Ureter (tissue), 1 donor: ENCODE results near the gene CAMKK2. TPM values are rescaled to one million over a fixed set of nuclear protein-coding genes. Genes with fewer than 3 reads are reported as not detected.
"Not testable (repeated sequence)": the region's sequence is repeated elsewhere in the genome, so short reads cannot be mapped to it uniquely, and the experiment has no call there.

Experiments used
- DNase-seq: peaks from one replicate; pipeline ENCODE4 v3.0.0-alpha.2; 2020; ENCODE audit warnings: low spot score
- total RNA-seq: library from RNA; stranded (reverse); gene quantifications from one replicate; pipeline ENCODE4 v1.2.4, GENCODE V29; 2023
- donor health status: DM: yes; HTN: yes; CAD: no.

CAMKK2 gene
- total RNA-seq, 1 donor from 2014 or later: 38.8 TPM

DNA sequence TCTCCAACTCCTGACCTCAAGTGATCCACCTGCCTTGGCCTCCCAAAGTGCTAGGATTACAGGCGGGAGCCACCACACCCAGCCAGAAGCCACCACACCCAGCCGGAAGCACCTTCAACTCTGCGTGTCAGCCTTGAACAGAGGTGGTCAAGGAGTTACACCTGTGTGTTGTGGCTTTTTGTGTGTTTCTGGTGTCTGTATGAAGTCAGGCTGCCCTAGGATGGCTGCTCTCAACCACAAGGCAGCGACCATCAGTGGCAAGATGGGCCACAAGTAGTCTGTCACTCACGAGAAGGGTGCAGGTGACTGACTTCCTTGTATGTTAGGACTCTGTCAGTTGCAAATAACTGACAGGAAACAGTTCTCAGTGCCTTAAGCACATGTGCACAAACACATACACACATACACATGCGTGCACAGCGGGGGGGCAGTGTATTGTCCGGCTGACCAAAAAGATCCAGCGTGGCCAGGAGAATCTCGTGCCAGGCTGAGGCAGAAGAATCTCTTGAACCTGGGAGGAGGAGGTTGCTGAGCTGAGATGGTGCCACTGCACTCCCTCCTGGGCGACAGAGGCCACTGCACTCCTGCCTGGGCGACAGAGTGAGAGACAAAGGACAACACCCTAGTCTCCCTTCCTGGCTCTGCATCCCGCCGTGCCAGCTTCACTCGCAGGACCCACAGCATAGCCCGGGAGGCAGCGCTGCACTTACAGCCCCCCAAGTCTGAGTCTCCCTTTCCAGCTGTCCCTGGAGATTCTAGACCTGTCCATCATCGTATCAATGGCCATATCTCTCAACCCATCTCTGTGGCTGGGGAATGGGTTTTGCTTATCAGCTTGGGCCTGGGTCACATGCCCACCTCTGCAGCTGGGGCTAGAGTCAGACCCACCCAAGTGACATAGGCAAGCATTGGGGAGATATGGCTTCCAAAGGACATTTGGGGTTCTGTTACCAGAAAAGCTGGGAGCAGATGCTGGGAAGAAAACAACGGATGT, 72.9 kb downstream of the CAMKK2 start:
- no peak for DNase-seq

DNA sequence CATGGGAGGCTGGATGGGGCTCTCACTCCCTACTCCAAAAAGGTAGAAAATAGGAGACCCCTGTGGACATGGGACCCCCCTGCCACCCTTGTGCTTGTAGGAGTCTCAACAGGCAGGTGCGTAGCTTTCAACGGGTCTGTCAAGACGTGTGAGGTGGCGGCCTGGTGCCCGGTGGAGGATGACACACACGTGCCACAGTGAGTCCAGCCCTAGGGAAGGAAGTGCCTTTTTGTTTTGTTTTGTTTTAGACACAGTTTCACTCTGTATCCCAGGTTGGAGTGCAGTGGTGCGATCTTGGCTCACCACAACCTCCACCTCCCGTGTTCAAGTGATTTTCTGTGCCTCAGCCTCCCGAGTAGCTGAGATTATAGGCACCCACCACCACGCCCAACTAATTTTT, 73.7 kb downstream of the CAMKK2 start:
- no peak for DNase-seq

DNA sequence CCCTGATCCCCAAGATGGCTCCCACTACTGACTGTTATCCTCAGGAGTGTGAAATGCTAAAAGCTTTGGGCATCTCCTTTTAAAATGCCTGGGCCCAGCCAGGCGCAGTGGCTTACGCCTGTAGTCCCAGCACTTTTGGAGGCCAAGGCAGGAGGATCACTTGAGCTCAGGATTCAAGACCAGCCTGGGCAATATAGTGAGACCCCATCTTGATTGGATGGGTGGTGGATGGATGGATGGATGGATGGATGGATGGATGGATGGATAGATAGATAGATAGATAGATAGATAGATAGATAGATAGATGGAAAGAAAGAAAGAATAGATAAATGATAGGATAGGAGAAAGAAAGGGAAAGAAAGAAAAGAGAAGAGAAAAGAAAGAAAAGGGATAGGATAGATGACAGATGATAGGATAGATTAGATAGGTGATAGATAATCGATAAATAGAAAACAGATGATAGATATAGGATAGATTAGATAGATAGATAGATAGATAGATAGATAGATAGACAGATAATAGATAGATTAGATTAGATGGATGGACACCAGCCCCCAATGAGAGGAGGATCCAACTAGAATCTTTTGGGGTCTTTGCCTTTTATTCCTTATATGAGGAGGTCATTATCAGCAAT, 77.0 kb downstream of the CAMKK2 start:
- DNase-seq: no peak

DNA sequence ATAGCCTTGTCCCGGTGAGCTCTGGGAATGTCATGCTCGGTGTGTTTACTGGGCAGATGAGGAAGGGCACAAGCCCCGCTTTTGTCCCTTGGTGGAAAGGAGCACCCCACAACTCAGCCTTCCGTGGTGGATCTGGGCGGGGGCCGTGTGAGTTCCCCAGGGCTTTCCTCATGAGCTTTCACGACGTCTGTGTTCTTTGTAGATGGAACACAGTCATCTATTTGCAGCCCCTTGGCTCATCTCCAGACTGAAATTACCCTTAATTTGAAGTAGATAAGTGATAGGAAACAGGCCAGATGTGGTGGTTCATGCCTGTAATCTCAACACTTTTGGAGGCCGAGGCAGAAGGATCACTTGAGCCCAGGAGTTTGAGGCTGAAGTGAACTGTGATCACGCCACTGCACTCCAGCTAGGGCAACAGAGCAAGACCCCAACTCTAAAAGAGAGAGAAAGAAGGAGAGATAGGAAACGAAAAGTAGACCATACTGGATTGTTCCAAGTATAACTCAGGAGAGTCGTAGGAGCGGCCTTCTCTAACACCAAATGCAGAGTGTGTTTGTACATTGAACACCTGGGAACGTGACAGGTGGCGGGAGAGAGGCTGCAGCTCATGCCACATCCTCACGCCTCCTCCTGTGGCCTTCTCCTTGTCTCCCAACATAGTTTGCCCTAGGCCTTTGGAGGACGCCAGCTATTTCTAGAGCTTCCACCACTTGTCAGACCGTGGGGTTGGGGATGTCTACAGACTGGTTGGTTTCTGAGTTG, 77.7 kb downstream of the CAMKK2 start:
- no peak for DNase-seq

DNA sequence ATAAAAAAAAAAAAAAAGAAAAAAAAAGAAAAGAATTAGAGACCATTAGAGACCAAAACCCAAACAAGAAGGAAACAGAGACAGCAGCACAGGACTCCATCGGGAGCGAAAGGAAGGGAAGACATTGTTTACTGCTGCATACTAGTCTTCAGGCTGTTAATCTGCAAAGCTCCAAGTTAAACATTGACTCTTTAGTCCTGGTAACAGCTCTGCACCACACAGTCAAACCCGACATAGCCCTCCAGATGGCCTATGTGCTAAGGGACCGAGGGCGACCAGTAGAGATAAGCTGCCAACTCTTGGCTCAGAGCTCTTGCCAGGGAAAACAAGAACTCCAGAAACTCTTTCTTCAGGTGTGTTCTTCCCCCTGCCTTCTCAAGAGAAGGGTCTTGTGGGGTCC, 78.7 kb downstream of the CAMKK2 start:
- DNase-seq: no peak

DNA sequence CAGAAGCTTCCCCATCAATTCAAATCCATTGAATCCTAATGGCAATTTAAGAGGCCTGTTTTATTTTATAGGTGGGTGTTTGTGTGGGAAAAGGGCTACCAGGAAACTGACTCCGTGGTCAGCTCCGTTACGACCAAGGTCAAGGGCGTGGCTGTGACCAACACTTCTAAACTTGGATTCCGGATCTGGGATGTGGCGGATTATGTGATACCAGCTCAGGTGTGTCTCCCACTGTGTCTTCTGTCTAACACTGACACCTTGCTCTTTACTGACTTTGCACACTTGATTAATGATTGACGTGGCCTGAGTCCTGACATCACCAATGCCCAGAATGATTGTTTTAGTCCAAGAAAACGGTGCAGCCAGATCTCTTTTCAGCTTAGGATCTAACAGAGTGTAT, 79.4 kb downstream of the CAMKK2 start:
- no peak for DNase-seq

DNA sequence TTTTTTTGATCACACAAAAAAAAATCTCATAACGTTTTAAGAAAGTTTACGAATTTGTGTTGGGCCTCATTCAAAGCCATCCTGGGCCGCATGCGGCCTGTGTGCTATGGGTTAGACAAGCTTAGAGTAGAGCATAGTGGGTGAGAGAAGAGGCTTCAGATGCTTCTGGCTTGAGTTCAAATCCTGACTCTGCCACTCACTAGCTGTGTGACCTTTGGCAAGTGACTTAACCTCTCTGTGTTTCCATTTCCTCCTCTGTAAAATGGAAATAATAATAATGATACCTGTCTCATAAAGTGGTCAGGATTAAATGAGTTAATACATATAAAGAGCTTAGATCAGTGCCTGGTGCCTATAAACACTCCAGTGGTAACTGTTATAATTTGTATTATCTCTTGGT, 80.4 kb downstream of the CAMKK2 start:
- no peak for DNase-seq

DNA sequence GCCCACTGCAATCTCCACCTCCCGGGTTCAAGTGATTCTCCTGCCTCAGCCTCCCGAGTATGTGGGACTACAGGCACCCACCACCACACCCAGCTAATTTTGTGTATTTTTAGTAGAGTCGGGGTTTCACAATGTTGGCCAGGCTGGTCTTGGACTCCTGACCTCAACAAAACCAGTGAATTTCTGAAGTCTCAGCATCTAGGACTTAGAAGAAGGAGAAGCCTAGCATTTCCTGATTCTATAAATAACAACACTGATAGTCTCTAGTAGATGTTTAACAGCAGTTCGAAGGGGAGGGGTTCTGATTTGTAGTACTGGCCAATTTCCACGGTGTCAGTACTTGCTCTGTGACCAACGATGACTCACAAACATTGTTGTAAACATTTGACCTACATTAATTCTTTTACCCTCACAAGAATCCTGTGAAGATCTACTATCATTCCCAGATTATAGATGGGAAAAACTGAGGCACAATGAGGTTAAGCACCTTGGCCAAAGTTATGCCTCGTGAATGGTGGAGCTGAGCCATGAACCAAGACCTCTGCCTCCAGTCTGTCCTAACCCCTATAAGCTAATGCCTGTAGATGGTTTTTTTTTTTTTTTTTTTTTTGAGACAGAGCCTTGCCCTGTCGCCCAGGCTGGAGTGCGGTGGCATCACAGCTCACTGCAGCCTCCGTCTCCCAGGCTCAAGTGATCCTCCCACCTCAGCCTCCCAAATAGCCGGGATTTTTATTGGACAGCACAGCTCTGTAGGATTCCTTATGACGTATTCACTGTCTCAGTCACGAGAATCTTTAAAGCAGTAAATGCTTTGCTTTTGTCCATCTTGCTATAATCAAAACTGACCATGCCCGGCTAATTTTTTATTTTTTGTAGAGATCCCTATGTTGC, 81.4 kb downstream of the CAMKK2 start:
- no peak for DNase-seq

DNA sequence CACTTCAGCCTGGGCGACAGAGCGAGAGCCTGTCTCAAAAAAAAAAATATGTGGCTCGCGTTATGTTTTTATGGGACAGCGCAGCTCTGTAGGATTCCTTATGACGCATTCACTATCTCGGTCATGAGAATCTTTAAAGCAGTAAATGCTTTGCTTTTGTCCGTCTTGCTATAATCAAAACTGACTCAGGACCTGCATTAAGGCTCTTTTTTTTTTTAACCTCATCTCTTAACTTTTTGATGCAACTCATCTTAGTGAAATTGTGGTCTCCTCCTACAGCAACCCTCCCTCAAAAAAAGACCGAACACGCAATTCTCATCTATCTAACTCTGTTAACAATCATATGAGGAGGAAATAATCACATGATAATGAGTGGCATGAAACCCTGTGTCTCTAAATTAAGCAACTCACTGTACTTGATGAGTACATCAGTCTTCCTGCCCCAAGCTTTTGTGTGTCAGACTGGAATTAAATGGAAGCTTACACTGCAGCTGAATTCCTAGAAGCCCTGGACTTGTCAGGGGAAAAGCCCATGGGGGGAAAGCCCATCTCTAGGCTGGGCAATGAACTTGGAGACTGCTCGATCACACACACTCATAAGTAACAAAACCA, 82.2 kb downstream of the CAMKK2 start:
- DNase-seq: no peak

DNA sequence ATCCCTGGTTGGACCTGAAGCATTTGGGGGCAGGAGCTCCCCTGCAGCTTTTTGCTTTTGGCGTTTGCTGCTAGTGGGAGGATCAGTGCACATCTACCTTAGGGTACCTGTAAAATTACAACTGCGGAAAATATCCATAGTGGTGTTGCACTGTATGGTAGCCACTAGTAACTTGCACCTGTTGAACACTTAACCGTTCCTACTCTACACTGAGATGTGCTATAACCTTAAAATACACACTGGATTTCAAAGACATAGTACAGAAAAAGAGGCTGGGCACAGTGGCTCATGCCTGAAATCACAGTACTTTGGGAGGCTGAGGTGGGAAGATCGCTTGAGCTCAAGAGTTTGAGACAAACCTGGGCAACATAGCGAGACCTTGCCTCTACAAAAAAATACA, 83.6 kb downstream of the CAMKK2 start:
- DNase-seq: no peak

DNA sequence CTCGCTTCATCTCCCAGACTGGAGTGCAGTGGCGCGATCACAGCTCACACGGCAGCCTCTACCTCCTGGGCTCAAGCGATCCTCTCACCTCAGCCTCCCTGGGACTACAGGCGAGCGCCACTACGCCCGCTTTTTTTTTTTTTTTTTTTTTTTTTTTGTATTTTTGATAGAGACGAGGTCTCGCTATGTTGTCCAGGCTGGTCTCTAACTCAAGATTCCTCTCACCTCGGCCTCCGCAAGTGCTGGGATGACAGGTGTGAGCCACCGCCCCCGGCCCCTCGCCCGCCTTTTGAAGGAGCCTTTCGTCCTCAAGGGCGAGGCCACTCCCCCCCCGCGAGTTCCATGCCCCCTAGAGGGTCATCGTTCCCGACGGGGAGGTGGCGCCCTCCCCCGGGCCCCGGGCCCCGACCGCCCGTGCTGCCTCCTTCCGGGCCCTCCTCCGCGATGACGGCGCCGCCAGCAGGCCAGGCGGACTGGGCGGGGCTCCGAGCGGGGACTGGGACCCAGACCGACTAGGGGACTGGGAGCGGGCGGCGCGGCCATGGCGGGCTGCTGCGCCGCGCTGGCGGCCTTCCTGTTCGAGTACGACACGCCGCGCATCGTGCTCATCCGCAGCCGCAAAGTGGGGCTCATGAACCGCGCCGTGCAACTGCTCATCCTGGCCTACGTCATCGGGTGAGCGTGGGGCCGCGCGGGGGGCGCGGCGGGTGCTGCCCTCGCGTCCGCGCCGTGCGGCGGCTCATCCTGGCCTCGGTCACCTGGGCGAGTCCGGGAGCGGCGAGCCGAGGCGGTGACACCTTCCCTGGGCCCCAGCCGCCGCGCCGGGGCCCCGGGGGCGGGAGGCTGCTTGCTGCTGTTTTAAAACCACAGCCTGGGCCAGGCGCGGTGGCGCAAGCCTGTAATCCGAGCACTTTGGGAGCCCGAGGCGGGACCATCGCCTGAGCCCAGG, 86.6 kb downstream of the CAMKK2 start, which contains the start of gene P2RX4:
TSS of gene P2RX4 (plus strand) at position 506 of the 949 bp plus-strand sequence. CDS start at position 542, 36 bp downstream.
- peak; percentile 85 for DNase-seq

DNA sequence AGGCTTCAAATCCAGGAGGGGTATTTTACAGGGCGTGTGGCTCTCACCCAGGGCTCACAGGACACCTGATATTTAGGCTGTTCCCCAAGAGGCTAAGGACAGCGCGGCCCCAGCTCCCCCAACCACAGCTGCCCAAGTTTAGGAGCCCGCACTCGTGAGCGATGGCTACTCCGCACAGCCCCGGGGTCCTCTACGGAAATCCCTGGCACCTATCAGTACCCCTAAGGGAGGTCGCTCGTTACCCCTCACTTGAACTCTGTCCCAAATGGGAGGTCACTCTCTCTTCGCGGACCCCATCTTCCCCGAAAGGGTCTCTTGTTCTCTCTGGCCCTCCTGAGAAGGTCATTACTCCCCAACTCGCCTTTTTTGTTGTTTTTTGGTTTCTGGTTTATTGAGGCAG, 87.3 kb downstream of the CAMKK2 start:
- DNase-seq: no peak

DNA sequence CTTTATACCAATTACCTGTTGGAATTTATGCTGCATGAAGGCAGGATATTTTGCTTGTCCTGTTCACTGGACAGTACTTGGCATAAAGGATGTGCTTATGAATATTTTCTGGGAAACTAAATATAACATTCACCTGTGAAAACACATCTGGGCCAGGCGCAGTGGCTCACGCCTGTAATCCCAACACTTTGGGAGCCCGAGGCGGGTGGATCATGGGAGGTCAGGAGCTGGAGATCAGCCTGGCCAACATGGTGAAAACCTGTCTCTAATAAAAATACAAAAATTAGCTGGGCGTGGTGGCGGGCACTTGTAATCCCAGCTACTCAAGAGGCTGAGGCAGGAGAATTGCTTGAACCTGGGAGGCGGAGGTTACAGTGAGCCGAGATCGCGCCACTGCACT, 87.9 kb downstream of the CAMKK2 start:
- DNase-seq: not testable (repeated sequence)

DNA sequence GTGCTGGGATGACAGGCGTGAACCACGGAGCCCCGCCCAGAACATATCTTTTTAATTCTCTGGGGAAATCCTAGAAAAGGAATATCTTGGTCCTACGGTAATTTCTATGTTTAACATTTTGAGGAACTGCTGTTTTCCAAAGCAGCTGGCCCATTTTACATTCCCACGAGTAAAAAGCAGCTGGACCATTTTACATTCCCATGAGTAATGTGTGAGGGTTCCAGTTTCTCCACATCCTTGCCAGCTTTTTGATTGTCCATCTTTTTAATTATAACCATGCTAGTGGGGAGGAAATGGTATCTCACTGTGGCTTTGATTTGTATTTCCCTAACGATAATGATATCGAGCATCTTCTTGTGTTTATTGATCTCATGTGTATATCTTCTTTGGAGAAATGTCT, 91.0 kb downstream of the CAMKK2 start:
- no peak for DNase-seq

DNA sequence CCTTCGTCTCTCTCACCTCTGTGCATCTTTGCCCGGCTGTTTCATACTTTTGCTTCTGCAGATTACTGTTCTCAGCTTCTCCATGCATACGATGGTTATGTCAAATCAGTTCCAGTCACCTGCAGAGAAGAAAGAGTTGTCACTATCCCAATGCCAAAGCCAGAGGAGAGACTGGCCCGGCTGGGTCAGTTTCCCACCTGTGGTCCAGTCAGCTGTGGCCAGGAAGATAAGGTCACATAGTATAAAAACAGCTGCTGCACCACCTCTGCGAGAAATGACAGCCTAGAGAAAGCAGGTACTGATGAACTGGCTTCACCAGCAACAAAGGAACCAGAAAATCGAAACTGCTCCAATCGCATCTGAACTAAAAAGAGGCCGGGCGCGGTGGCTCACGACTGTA, 93.0 kb downstream of the CAMKK2 start:
- DNase-seq: no peak

DNA sequence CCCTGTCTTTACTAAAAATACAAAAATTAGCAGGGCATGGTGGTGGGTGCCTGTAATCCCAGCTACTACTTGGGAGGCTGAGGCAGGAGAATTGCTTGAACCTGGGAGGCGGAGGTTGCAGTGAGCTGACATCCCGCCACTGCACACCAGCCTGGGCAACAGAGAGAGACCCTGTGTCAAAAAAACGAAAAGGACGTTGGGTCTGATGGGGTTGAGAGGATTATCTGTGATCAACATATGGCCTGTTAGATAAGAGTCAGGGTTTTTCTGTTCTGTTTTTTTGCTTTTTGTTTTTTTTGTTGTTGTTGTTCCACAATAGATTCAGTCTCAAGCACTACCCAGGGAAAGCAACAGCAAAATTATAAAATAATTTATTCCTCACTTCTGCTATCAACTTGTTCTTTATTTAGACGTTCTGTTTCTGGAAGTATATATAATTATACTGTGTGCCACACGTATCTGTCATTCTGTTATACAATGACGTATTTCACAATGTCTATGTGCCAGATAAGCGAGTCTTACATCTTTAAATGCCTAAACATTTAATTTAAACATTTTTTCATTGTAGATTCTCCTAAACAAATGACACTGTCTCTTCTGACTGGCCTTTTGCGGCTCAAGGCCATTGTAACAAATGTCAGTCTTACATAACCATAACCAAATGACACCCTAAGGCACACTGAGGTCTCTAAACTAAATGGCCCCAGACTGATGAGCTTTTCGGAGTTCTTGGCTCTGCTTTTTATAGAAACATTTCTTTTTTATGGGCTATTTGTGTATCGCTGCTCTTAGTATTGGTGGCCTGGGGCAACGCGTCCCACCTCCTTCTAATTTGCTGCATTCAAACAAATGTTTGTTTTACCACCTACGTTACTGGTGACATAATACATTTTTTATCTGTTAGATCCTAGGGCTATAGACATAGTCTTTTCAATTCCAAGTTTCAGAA, 93.8 kb downstream of the CAMKK2 start:
- no peak for DNase-seq

DNA sequence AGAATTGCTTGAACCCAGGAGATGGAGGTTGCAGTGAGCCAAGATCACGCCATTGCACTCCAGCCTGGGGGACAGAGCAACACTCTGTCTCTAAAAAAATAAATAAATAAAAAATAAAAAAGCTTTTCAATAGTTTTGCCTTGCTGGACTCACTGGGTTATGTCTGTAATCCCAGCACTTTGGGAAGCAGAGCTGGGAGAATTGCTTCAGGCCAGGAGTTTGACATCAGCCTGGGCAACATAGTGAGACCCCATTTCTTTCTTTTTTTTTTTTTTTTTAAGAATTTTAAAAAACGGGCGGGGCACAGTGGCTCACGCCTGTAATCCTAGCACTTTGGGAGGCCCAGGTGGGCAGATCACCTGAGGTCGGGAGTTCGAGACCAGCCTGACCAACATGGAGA, 95.4 kb downstream of the CAMKK2 start:
- not testable (repeated sequence) for DNase-seq

DNA sequence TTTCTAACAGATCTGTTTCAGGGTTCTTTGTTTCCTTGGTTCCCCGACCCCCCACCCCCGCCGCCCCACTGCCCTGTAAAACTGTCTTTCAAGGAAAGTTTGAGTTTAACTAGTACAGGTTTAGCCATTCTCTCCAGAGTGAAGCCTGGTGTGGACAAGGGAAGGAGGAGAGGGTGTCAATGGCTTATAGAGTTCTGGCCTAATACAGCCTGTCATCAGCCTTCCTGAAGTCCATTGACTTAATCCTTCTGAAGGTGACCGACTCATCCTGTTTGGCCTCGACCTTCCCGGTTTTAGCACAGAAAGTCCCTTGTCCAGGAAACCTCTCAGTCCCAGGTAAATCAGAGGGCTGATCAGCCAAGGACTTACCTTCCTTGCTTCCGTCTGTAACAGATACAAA, 97.6 kb downstream of the CAMKK2 start:
- no peak for DNase-seq
